Neutrophil (primary cell): ENCODE measurements around the gene ZNF689.

Source experiments
- H3K27ac ChIP-seq: fragments of 200-600 bp; sonication (generic); 2 replicates; pipeline ENCODE4 v1.5.1; 2016; ENCODE audit warnings: mild to moderate bottlenecking, moderate library complexity
- H3K27me3 ChIP-seq: fragments of 200-600 bp; sonication (generic); 2 replicates; pipeline ENCODE4 v1.6.0; 2016; ENCODE audit warnings: mild to moderate bottlenecking
- H3K36me3 ChIP-seq: fragments of 200-600 bp; sonication (generic); 2 replicates; pipeline ENCODE4 v1.5.1; 2017
- H3K4me1 ChIP-seq, 2 experiments: fragments of 200-600 bp in 1 of 2; sonication (generic) in 1 of 2; 1 replicate in 1 of 2; 2 replicates in 1 of 2; pipeline versions ENCODE4 v1.5.1 to v1.6.1; 2013 to 2016; ENCODE audit warnings: low read depth in 1 of 2, low read length in 1 of 2, mild to moderate bottlenecking in 1 of 2, moderate library complexity in 1 of 2; ENCODE audit not compliant: control insufficient read depth in 1 of 2, insufficient read depth in 1 of 2
- H3K4me3 ChIP-seq, 2 experiments: fragments of 200-600 bp in 1 of 2; sonication (generic) in 1 of 2; 1 replicate in 1 of 2; 2 replicates in 1 of 2; pipeline ENCODE4 v1.5.1; 2013 to 2016; ENCODE audit warnings: low read depth in 1 of 2, low read length in 1 of 2, mild to moderate bottlenecking in 1 of 2, moderate library complexity in 1 of 2
- H3K9me3 ChIP-seq: fragments of 200-600 bp; sonication (generic); 2 replicates; pipeline ENCODE4 v1.5.1; 2016
- TF ChIP-seq, protein P1 (sequence below): fragments of 200-600 bp; sonication (generic); IDR thresholded peaks from 2 replicates; pipeline ENCODE4 v1.5.1; 2016; ENCODE audit warnings: antibody characterized with exemption

The ZNF689 gene

GRCh38 chr16:30571445-30572322, 38.5 kb downstream of the ZNF689 start, which contains the start of gene ZNF688:
ZNF688 (minus strand) TSS chr16:30571714; CDS start chr16:30571629, 85 bp downstream.
- H3K27ac ChIP-seq, result peak within 1 kb of the TSS; percentile 91
- H3K27me3 ChIP-seq, result no peaks in the 10 kb centered on the region
- no peaks in the 10 kb centered on the region for H3K9me3 ChIP-seq
- TF ChIP-seq, protein P1, sequence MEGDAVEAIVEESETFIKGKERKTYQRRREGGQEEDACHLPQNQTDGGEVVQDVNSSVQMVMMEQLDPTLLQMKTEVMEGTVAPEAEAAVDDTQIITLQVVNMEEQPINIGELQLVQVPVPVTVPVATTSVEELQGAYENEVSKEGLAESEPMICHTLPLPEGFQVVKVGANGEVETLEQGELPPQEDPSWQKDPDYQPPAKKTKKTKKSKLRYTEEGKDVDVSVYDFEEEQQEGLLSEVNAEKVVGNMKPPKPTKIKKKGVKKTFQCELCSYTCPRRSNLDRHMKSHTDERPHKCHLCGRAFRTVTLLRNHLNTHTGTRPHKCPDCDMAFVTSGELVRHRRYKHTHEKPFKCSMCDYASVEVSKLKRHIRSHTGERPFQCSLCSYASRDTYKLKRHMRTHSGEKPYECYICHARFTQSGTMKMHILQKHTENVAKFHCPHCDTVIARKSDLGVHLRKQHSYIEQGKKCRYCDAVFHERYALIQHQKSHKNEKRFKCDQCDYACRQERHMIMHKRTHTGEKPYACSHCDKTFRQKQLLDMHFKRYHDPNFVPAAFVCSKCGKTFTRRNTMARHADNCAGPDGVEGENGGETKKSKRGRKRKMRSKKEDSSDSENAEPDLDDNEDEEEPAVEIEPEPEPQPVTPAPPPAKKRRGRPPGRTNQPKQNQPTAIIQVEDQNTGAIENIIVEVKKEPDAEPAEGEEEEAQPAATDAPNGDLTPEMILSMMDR, result peak; percentile 34
- peak within 1 kb of the TSS; percentile 83 to 97 for H3K4me3 ChIP-seq
- H3K4me1 ChIP-seq, result peaks cover 31 to 42% of the 10 kb centered on the region in 2 experiments
- no peaks in the 10 kb centered on the region for H3K36me3 ChIP-seq

DNA sequence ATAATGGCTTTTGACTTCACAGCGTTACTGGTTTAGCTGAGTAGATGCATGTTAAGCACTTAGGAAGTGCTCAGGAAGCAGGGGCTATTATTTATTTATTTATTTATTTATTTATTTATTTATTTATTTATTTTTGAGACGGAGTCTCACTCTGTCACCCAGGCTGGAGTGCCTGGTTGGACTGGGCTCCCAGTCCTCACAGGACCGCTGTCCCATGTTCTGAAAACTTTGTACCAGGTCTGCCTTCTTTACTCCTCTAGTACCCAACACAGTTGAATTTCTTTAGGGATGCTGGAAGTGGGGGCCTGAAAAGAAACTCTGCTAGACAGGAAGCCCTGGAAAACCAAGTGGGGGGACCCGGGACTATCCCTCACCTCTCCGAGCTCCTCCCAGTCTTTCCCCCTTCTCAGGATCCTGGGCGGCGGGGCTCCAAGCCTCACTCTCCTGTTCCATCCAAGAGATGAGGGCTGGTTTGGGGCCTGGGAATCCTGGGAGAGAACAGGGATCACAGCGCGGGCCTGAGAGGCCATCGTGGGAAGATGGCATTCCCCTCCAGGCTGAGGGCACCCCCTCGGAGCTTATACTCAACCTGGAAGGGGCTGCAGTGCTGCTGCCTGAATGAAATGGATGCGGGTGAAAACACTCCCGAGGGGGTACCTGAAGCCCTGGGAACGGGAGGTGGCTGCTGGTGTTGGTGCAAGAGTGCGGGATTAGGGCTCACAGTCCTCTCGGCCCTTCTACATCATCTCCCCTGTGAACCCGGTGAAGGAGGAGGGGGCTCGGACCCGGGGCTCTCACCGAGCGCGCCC, 39.3 kb downstream of the ZNF689 start:
- Histone ChIP-seq H3K27ac (peak overlapping the region; percentile 91), H3K4me3 (peak overlapping the region; percentile 83 to 97), H3K36me3 (no peaks in the 10 kb centered on the region), H3K9me3 (no peaks in the 10 kb centered on the region), H3K4me1 (peaks cover 31 to 42% of the 10 kb centered on the region in 2 experiments), H3K27me3 (no peaks in the 10 kb centered on the region)
- TF ChIP-seq, protein P1, result no peak

- Histone ChIP-seq H3K4me1 (peaks cover 31 to 42% of the 10 kb centered on the region in 2 experiments), H3K36me3 (no peaks in the 10 kb centered on the region), H3K4me3 (peak overlapping the region in 1 of 2 experiments; percentile 12), H3K27me3 (no peaks in the 10 kb centered on the region), H3K27ac (peak overlapping the region; percentile 91), H3K9me3 (no peaks in the 10 kb centered on the region)
- TF ChIP-seq, protein P1, result no peak
Observed at GRCh38 chr16:30569746-30570635, 40.2 kb downstream of the ZNF689 start.

GRCh38 chr16:30569281-30569680, 40.9 kb downstream of the ZNF689 start:
- TF ChIP-seq, protein P1, result no peak
- no peaks in the 10 kb centered on the region for H3K36me3 ChIP-seq
- no peak overlapping the region for H3K4me3 ChIP-seq
- H3K9me3 ChIP-seq, result no peaks in the 10 kb centered on the region
- peaks cover 31 to 42% of the 10 kb centered on the region in 2 experiments for H3K4me1 ChIP-seq
- H3K27ac ChIP-seq, result no peak overlapping the region
- H3K27me3 ChIP-seq, result no peaks in the 10 kb centered on the region
